Mesendoderm (in vitro differentiated cells): ENCODE results near the gene TRIML2.
A peak's percentile ranks its signal among the peaks of the same experiment; 100 is the strongest.

Source experiments
- DNase-seq: peaks from one replicate; pipeline ENCODE4 v3.0.0; 2013
- H2AK5ac ChIP-seq: 2 replicates; pipeline ENCODE4 v1.6.1; 2013; ENCODE audit warnings: low read length, inconsistent platforms
- H2BK120ac ChIP-seq: 2 replicates; pipeline ENCODE4 v1.6.1; 2013; ENCODE audit warnings: low read depth, mild to moderate bottlenecking, low read length, moderate library complexity, mixed read lengths
- H2BK15ac ChIP-seq: replicated peaks from 2 replicates; pipeline ENCODE4 v1.6.1; 2013; ENCODE audit warnings: low read depth, mild to moderate bottlenecking, moderate library complexity
- H2BK5ac ChIP-seq: 2 replicates; pipeline ENCODE4 v1.6.1; 2013; ENCODE audit warnings: low read length, inconsistent platforms
- H3K18ac ChIP-seq: 2 replicates; pipeline ENCODE4 v1.6.1; 2013; ENCODE audit warnings: mild to moderate bottlenecking, low read length, mixed read lengths
- H3K23ac ChIP-seq: one replicate; pipeline ENCODE4 v1.6.1; 2013; ENCODE audit warnings: low read length
- H3K27ac ChIP-seq: 2 replicates; pipeline ENCODE4 v1.5.1; 2013; ENCODE audit warnings: low read depth, mild to moderate bottlenecking, inconsistent platforms, low read length, moderate library complexity
- H3K27me3 ChIP-seq: 2 replicates; pipeline ENCODE4 v1.6.1; 2013; ENCODE audit warnings: low read length, control low read depth, mild to moderate bottlenecking, inconsistent platforms; ENCODE audit not compliant: insufficient read depth, poor library complexity
- H3K36me3 ChIP-seq: 2 replicates; pipeline ENCODE4 v1.6.1; 2013; ENCODE audit warnings: low read length, inconsistent platforms; ENCODE audit not compliant: control insufficient read depth, insufficient read depth
- H3K4ac ChIP-seq: one replicate; pipeline ENCODE4 v1.6.1; 2013; ENCODE audit warnings: low read depth, mild to moderate bottlenecking, low read length, moderate library complexity
- H3K4me1 ChIP-seq: 2 replicates; pipeline ENCODE4 v1.6.1; 2013; ENCODE audit warnings: low read depth, low read length, inconsistent platforms; ENCODE audit not compliant: control insufficient read depth
- H3K4me2 ChIP-seq: 2 replicates; pipeline ENCODE4 v1.6.1; 2013; ENCODE audit warnings: low read length
- H3K4me3 ChIP-seq: 2 replicates; pipeline ENCODE4 v1.5.1; 2013; ENCODE audit warnings: mild to moderate bottlenecking, low read length
- H3K56ac ChIP-seq: one replicate; pipeline ENCODE4 v1.6.1; 2013; ENCODE audit warnings: low read length
- H3K79me1 ChIP-seq: 2 replicates; pipeline ENCODE4 v1.6.1; 2013; ENCODE audit warnings: low read length, inconsistent platforms
- H3K79me2 ChIP-seq: 2 replicates; pipeline ENCODE4 v1.6.1; 2013; ENCODE audit warnings: mild to moderate bottlenecking, low read length; ENCODE audit not compliant: control insufficient read depth, insufficient read depth
- H3K9ac ChIP-seq: 2 replicates; pipeline ENCODE4 v1.6.1; 2013; ENCODE audit warnings: low read length, inconsistent platforms
- H4K5ac ChIP-seq: one replicate; pipeline ENCODE4 v1.6.1; 2013; ENCODE audit warnings: low read length
- H4K8ac ChIP-seq: one replicate; pipeline ENCODE4 v1.6.1; 2013; ENCODE audit warnings: low read depth, mild to moderate bottlenecking, control low read depth, low read length, moderate library complexity
- WGBS: extraction: QIAGEN DNeasy Blood & Tissue Kit; methylation state at CpG from one replicate; pipeline ENCODE4 v1.1.7; 2013; ENCODE audit warnings: low lambda C conversion rate, missing lambda C conversion rate; ENCODE audit not compliant: insufficient coverage; ENCODE audit errors: extremely low coverage; 5-methylcytosine and 5-hydroxymethylcytosine counted together

TRIML2 gene

GRCh38 chr4:188146618-188147017 lies 37.2 kb upstream of the TRIML2 start:
- H4K8ac ChIP-seq: no peak overlapping the region
- no CpG with 5 or more reads among the region's 11 CpGs for WGBS
- no peak overlapping the region for H4K5ac ChIP-seq
- H2BK5ac ChIP-seq: no peak overlapping the region
- H3K56ac ChIP-seq: peak overlapping the region; percentile 15
- no peaks in the 10 kb centered on the region for H3K36me3 ChIP-seq
- no peak overlapping the region for H3K4me3 ChIP-seq
- H3K4me2 ChIP-seq: no peak overlapping the region
- no peaks in the 10 kb centered on the region for H3K79me2 ChIP-seq
- H3K4ac ChIP-seq: no peak overlapping the region
- peak; percentile 53 for DNase-seq
- no peaks in the 10 kb centered on the region for H3K27me3 ChIP-seq
- H2AK5ac ChIP-seq: no peak overlapping the region
- no peak overlapping the region for H3K9ac ChIP-seq
- H3K18ac ChIP-seq: no peak overlapping the region
- no peak overlapping the region for H3K23ac ChIP-seq
- no peak overlapping the region for H2BK120ac ChIP-seq
- no peak overlapping the region for H2BK15ac ChIP-seq
- H3K27ac ChIP-seq: no peak overlapping the region
- H3K4me1 ChIP-seq: no peaks in the 10 kb centered on the region
- no peaks in the 10 kb centered on the region for H3K79me1 ChIP-seq

DNA sequence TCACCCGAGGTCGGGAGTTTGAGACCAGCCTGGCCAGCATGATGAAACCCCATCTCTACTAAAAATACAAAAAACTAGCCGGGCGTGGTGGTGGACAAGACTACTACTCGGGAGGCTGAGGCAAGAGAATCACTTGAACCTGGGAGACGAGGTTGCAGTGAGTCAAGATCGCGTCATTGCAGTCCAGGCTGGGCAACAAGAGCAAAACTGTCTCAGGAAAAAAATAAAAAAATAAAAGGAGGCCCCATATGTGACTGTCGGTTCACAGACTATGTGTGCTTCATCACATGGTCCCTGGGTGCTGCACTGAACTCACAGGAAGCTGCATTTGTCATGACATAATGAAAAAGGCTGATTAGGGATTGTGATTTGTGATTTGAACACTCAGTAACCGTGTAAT lies 36.2 kb upstream of the TRIML2 start:
- no peak overlapping the region for H2BK120ac ChIP-seq
- H4K8ac ChIP-seq: no peak overlapping the region
- WGBS: no CpG with 5 or more reads among the region's 10 CpGs
- H3K4me2 ChIP-seq: no peak overlapping the region
- H3K27ac ChIP-seq: no peak overlapping the region
- H3K4ac ChIP-seq: no peak overlapping the region
- no peak for DNase-seq
- H3K56ac ChIP-seq: no peak overlapping the region
- no peak overlapping the region for H3K18ac ChIP-seq
- no peak overlapping the region for H2BK5ac ChIP-seq
- no peaks in the 10 kb centered on the region for H3K79me2 ChIP-seq
- no peak overlapping the region for H3K23ac ChIP-seq
- no peaks in the 10 kb centered on the region for H3K27me3 ChIP-seq
- H3K4me1 ChIP-seq: no peaks in the 10 kb centered on the region
- H3K9ac ChIP-seq: no peak overlapping the region
- no peak overlapping the region for H3K4me3 ChIP-seq
- no peak overlapping the region for H2BK15ac ChIP-seq
- no peak overlapping the region for H4K5ac ChIP-seq
- no peaks in the 10 kb centered on the region for H3K79me1 ChIP-seq
- H3K36me3 ChIP-seq: no peaks in the 10 kb centered on the region
- H2AK5ac ChIP-seq: no peak overlapping the region

- no peak overlapping the region for H3K4ac ChIP-seq
- no peak overlapping the region for H3K18ac ChIP-seq
- H3K79me1 ChIP-seq: no peaks in the 10 kb centered on the region
- H2BK5ac ChIP-seq: no peak overlapping the region
- H4K8ac ChIP-seq: no peak overlapping the region
- no peak overlapping the region for H3K23ac ChIP-seq
- no peaks in the 10 kb centered on the region for H3K36me3 ChIP-seq
- no peak overlapping the region for H2BK15ac ChIP-seq
- no peak overlapping the region for H2BK120ac ChIP-seq
- no peak overlapping the region for H3K4me2 ChIP-seq
- DNase-seq: no peak
- no peak overlapping the region for H4K5ac ChIP-seq
- WGBS: no CpG with 5 or more reads among the region's 11 CpGs
- H3K27ac ChIP-seq: no peak overlapping the region
- H3K56ac ChIP-seq: no peak overlapping the region
- H3K4me3 ChIP-seq: no peak overlapping the region
- H3K27me3 ChIP-seq: no peaks in the 10 kb centered on the region
- no peak overlapping the region for H3K9ac ChIP-seq
- no peaks in the 10 kb centered on the region for H3K79me2 ChIP-seq
- H3K4me1 ChIP-seq: no peaks in the 10 kb centered on the region
- H2AK5ac ChIP-seq: no peak overlapping the region
These were observed 34.3 kb upstream of the TRIML2 start for GRCh38 chr4:188143731-188144130.

GRCh38 chr4:188139671-188140070 lies 30.3 kb upstream of the TRIML2 start:
- H3K4me3 ChIP-seq: no peak overlapping the region
- WGBS: no CpG with 5 or more reads among the region's 19 CpGs
- no peak overlapping the region for H4K5ac ChIP-seq
- H3K27me3 ChIP-seq: no peaks in the 10 kb centered on the region
- H3K4me2 ChIP-seq: no peak overlapping the region
- H3K9ac ChIP-seq: no peak overlapping the region
- no peak overlapping the region for H3K23ac ChIP-seq
- no peaks in the 10 kb centered on the region for H3K79me2 ChIP-seq
- no peaks in the 10 kb centered on the region for H3K79me1 ChIP-seq
- H2BK15ac ChIP-seq: no peak overlapping the region
- no peaks in the 10 kb centered on the region for H3K36me3 ChIP-seq
- no peak overlapping the region for H2BK5ac ChIP-seq
- H3K18ac ChIP-seq: no peak overlapping the region
- no peak overlapping the region for H2BK120ac ChIP-seq
- H3K4ac ChIP-seq: no peak overlapping the region
- DNase-seq: no peak
- H2AK5ac ChIP-seq: no peak overlapping the region
- no peak overlapping the region for H3K56ac ChIP-seq
- H4K8ac ChIP-seq: no peak overlapping the region
- no peaks in the 10 kb centered on the region for H3K4me1 ChIP-seq
- H3K27ac ChIP-seq: no peak overlapping the region

- WGBS: no CpG with 5 or more reads among the region's 3 CpGs
- H3K4me3 ChIP-seq: no peak within 1 kb of the TSS
- no peak within 1 kb of the TSS for H3K4ac ChIP-seq
These were observed 29.7 kb upstream of the TRIML2 start, which contains the start of gene TRIML1 for GRCh38 chr4:188139141-188139540. Gene TRIML1, plus strand, starts transcription at chr4:188139441. Its CDS starts 118 bp downstream, at chr4:188139559.

GRCh38 chr4:188138227-188138626 lies 28.8 kb upstream of the TRIML2 start:
- Histone ChIP-seq H4K5ac (no peak overlapping the region), H3K27ac (no peak overlapping the region), H3K36me3 (no peaks in the 10 kb centered on the region), H3K79me1 (no peaks in the 10 kb centered on the region), H3K18ac (no peak overlapping the region), H4K8ac (no peak overlapping the region), H3K23ac (no peak overlapping the region), H2AK5ac (no peak overlapping the region), H2BK5ac (no peak overlapping the region), H3K4me3 (no peak overlapping the region), H3K4me2 (no peak overlapping the region), H2BK15ac (no peak overlapping the region), H2BK120ac (no peak overlapping the region), H3K27me3 (no peaks in the 10 kb centered on the region), H3K79me2 (no peaks in the 10 kb centered on the region), H3K4me1 (no peaks in the 10 kb centered on the region), H3K56ac (no peak overlapping the region), H3K4ac (no peak overlapping the region), H3K9ac (no peak overlapping the region)
- no CpG with 5 or more reads among the region's 10 CpGs for WGBS
- no peak for DNase-seq

More at GRCh38 chr4:188139141-188139540, 29.7 kb upstream of the TRIML2 start, which contains the start of gene TRIML1:
- H3K79me2 ChIP-seq: no peaks in the 10 kb centered on the region
- H2BK15ac ChIP-seq: no peak within 1 kb of the TSS
- no peak within 1 kb of the TSS for H4K5ac ChIP-seq
- H3K56ac ChIP-seq: no peak within 1 kb of the TSS
- H3K18ac ChIP-seq: no peak within 1 kb of the TSS
- H3K27ac ChIP-seq: no peak within 1 kb of the TSS
- H2BK5ac ChIP-seq: no peak within 1 kb of the TSS
- no peaks in the 10 kb centered on the region for H3K36me3 ChIP-seq
- H4K8ac ChIP-seq: no peak within 1 kb of the TSS
- H3K4me1 ChIP-seq: no peaks in the 10 kb centered on the region
- no peak within 1 kb of the TSS for H2BK120ac ChIP-seq
- no peaks in the 10 kb centered on the region for H3K27me3 ChIP-seq
- no peak for DNase-seq
- H3K4me2 ChIP-seq: no peak within 1 kb of the TSS
- H3K79me1 ChIP-seq: no peaks in the 10 kb centered on the region
- H2AK5ac ChIP-seq: no peak within 1 kb of the TSS
- no peak within 1 kb of the TSS for H3K9ac ChIP-seq
- no peak within 1 kb of the TSS for H3K23ac ChIP-seq
